HG03025 (cell line): ENCODE data around the gene PRDM16.

Experiments
- ATAC-seq: cut with Tn5 transposase; IDR thresholded peaks from one replicate; pipeline ENCODE4 v1.9.1; 2021; ENCODE audit warnings: mild to moderate bottlenecking, moderate library complexity; ENCODE audit not compliant: unreplicated experiment, low FRiP score

The PRDM16 gene

DNA sequence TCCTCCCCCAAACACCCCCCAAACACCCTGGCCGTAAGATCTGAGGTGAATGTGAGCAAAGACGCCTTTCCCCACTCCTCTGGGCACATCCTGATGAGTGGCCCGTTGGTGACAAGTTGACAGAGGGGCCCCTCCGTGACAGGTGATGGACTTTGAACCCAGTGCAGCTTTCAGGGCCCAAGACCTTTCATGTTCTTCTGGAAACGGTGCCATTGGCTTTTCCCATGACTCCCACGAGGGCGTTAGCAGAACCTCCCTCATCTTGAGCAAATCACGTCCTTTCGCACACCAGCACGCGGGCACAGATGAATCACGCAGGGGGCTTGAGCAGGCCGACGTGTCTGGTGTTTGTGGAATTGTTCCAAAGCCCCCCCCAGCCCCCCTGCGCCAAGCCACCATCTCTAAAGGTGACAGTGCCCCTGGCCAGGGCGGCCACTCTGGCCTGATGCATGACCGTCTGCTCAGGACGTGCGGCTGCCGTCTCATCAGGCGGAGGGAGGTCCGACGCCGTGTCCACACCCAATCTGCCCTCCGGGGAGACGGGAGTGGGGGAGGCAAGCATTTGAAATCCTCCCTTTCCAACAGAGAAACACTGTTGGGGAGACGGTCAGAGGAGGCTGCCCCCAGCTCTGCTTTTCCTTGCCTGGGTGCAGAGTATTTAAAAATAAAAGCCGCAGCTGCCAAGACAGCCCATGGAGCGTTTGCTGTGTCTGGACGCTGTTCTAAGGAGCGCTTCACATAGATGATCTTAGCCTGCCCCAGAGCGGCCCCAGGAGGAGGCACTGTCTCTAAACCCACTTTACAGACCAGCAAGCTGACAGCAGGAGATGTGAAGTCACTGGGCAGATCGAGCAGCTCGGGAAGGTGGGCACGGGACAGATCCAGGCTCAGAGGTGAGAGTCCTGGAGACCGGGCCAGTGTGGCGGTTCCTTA, 287.2 kb downstream of the PRDM16 start:
- no peak for ATAC-seq

DNA sequence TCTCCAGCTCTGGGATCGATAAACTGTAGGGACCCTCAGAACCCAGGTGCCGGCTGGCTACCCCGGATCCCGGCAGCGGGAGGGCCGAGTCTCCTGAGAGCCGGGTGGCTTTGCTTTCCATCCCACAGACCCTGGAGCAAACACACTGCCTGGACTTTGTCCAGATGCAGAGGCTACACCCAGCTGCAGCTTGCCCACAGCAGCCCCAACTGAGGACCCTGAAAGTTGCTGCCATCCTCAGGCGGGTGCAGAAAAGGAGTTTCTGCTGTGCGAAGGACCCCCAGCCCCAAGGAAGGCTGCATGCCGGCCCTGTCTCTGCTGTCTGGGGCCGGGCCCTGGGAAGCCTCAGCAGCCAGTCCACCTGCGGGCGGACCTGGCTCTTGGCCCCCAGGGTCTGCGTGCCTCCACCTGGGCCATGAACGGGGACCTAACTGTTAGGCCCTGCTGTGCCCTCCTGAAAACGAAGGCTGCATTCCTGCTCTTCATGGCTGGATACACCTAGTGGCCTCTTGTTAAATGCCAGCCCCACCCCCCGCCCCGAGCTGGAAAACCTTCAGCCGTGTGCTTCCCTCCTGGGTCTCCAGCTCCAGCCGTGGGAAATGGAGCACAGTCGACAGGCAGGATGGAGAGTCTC, 287.9 kb downstream of the PRDM16 start:
- no peak for ATAC-seq

DNA sequence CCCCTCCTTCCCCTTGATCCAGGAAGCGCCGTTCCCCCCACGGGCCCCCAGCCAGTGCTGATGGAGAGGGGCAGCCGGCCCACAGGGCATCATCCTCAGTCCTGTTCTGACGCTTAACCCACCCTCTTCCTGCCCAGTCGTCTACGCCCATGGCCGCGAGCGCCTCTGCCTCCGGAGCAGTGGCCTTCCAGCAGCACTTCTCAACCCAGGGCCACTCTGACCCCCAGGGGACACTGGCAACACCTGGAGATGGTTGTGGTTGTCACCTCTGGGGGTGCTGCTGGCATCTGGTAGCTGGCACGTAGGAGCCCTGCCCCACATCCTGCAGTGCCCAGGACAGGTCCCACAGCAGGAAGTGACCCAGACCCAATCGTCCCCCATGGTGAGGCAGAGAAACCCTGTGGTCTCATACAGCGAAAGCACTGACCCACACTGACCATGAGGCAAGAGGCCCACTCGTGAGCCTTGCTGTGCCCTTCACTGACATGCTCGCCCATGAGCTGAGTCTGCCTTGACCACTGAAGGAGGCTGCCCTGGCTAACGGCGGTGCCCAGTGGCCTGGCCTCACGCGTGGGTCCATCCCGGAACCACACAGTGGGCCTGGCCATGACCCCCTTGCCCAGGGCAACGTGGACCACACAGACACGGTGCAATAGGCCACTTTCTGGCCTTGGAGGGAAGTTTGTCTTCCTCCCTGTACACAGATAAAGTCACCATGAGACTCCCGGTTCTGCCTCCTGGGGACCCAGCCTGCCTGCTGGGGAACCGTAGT, 288.7 kb downstream of the PRDM16 start:
- no peak for ATAC-seq

DNA sequence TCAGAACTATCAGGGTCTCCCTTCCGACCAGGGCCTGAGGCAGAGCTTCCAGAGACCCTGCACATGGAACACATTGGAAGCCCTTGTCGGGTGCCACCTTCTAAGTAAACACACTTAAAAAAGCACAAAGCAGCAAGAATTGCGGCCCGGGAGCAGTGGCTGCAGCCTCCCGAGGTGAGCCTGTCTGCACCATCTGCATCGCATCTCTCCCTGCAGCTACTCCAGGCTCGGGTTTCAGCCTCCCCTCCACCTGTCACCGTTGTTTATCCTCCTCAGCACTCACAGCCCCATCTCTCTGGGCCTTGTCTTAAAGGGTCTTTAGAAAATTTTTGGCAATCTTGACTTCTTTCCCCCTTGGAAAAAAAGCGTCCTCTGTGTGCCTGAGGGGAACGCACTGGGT, 290.3 kb downstream of the PRDM16 start:
- ATAC-seq: no peak

GRCh38 chr1:3359756-3360440, 290.9 kb downstream of the PRDM16 start:
- no peak for ATAC-seq

GRCh38 chr1:3360646-3361257, 291.7 kb downstream of the PRDM16 start:
- ATAC-seq: no peak

DNA sequence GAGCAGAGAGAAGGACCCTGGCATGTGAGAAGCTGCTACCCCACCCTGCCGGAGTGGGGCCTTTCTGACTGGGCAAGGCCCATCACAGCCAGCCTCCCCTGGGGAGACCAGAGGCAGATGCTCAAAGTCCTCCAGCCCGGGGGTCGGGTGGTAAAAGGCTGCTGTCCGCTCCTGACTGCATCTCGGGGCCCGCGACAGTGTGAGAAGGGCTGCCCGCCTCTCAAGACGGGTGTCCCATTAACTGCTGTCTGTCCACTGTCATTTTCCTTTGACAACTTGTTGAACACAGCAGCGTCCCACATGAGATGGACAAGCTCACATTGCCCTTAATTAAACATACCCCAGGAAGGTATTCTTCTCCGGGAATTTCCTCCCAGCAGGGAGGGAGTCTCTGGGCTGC, 294.0 kb downstream of the PRDM16 start:
- ATAC-seq: no peak

GRCh38 chr1:3363756-3364155, 294.8 kb downstream of the PRDM16 start:
- no peak for ATAC-seq

DNA sequence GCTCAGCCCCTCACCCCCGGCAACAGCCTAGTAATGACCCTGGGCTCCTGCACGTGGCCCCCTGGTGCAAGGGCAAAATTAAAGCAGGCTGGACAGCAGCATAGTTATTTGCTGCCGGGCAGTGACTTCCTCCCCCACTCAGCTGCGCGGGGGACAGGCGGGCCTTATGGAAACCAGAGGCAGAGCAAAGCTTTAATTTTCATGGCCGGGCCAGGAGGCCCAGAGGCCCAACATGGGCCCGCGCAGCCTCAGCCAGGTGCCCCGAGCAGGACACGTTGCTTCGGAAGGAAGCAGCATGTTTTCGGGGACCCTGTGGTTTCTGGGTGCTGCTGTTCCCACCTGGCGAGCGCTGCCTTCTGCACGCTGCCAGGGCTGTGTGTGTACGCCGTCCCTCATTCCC, 295.5 kb downstream of the PRDM16 start:
- ATAC-seq: no peak

GRCh38 chr1:3364983-3365382, 296.0 kb downstream of the PRDM16 start:
- ATAC-seq: no peak

DNA sequence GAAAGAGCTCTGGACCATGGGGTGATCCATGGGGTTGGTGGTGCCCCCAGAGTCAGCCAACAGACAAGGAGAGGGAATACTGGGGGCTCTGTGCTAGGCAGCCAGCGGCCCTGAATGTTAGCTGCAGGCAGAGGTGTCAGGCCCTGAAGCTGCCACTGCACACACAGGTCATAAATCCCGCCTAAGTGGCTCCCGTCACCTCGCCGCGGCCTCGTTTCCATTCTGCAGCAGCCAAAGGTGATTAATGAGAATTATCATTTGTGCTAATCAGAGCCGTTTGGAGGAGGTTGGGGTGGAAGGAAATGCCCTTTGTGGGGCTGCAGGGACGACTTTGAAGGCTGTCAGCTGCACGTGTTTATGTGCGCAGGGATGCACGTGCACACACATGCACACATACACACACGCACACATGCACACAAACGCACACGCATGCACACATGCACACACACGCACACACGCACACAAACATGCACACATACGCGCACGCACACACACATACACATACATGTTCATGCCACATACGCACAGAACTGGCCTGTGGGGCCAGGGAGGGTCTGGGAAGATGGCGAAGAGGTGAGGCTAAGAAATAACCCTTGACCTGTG, 296.6 kb downstream of the PRDM16 start:
- no peak for ATAC-seq

DNA sequence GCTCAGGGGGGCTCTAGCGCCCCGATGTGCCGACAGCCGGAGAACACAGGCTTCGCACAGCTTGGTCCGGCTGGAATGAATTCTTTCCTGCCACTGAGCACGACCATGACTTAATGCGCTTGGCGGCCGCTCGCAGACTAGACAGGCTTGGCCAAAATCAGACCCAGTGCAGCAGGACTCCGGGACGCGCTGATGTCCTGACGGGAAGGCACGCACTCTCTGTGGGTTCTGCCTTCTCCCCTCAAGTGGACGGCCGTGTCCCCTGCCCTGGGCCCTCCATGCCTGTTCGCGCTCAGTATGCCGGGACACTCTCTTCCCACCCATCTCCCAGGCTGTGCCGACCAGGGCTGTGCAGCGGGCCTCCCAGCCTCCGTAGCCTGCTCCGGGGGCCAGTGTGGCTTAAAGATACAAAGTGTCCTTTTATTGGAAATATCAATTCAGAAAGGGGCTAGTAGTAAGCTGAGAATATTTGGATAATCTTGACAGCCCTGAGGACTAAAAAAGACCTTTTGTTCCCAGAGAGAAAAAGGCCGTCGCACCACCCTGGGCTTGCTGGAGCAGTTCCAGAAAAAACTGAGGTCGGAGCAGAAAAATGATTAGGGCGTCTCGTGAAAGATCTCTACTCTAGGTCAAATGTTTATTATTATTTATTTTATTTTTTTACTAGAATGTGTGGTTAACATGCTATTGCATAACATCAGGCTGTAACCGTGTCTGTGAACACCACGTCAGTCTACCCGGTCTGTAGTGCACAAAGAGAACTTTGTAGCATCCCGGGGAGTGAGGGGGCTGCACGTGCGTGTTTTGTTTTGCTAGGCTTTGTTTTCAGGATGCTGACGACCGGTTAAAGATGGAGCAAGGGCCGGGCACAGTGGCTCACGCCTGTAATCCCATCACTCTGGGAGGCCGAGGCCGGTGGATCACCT, 297.4 kb downstream of the PRDM16 start:
- ATAC-seq: no peak

DNA sequence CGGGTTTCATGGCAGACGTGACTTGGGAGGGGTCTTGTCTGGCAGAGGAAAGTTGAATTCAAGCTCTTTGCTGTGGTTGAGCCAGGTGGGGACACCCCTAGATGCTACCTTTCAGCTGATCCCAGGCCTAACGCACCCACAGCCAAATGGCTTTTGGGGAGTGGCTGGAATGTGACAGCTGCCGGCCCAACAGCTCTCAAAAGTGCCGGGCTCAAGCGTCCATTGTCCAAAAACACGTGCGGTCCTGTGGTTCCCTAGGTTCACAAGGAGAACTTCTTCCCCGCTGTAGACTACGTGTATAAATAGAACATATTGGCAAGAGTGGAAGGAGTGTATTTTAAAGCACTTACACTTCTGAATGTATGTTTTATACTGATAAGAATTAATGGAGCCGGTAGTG, 298.4 kb downstream of the PRDM16 start:
- no peak for ATAC-seq

DNA sequence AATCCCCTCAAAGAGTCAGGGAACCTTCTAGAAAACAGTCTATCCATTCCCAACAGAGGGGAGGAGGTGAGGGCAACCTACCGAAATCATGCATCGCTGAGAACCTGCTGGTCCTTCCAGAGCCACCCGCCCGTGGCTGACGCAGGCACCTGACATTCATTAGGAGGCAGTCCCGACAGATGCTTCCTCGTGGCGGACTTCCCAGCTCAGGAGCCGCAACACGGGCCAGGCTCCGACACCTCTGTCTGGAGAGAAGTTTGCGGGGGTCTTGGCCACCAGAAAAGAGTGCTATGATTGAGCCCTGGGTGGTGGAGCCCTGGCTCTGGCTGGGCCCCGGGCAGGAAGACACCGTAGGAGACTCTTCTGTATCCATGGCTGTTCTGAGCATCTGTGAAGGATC, 299.1 kb downstream of the PRDM16 start:
- ATAC-seq: no peak

GRCh38 chr1:3368711-3369445, 299.9 kb downstream of the PRDM16 start:
- ATAC-seq: no peak

- ATAC-seq: no peak
These were observed 300.6 kb downstream of the PRDM16 start for GRCh38 chr1:3369446-3370076.

DNA sequence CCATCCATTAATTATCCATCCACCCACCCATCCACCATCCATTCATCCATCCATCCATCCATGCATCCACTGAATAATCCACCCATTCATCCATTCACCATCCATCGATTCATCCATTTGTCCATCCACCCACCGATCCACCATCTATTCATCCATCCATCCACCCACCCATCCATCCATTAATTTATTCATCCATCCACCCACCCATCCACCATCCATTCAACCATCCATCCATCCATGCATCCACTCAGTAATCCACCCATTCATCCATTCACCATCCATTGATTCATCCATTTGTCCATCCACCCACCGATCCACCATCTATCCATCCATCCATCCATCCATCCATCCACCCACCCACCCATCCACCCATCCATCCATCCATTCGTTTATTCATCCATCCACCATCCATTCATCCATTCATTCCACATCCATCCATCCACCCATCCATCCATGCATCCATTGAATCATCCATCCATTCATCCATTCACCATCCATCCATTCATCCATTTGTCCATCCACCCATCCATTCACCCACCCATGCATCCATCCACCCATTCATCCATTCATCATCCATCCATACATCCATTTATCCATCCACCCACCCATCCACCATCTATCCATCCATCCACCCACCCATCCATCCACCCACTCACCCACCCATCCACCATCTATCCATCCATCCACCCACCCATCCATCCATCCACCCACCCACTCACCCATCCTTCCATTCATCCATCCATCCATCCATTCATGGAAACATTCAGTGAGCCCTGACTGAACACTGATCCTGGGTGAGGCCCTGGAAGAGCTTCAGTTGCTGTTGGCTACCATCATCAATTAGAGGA, 302.1 kb downstream of the PRDM16 start:
- no peak for ATAC-seq
